ENCODE data around the gene DEAF1.

Gene DEAF1

GRCh38 chr11:689625-690024, 5.4 kb downstream of the DEAF1 start:
- TF ChIP-seq SIN3A (IDR thresholded peaks at IDR 0.05; ENCODE audit: borderline replicate concordance, insufficient read depth, low read length) (no peak), REST (IDR thresholded peaks at IDR 0.05; ENCODE audit: insufficient read depth in 1 of 2, low read depth in 2 of 2, low read length in 2 of 2) (no peak), TAF1 (IDR thresholded peaks at IDR 0.05; ENCODE audit: borderline replicate concordance, insufficient read depth, low read length) (no peak), FOXP2 (optimal IDR thresholded peaks at IDR 0.05; ENCODE audit: borderline replicate concordance, extremely low read depth, extremely low read length, insufficient read depth) (no peak), POLR2AphosphoS5 (IDR thresholded peaks at IDR 0.05; ENCODE audit: low read depth, low read length) (no peak)

GRCh38 chr11:688681-689080, 6.3 kb downstream of the DEAF1 start:
- TF ChIP-seq SIN3A (IDR thresholded peaks at IDR 0.05; ENCODE audit: borderline replicate concordance, insufficient read depth, low read length) (no peak), FOXP2 (optimal IDR thresholded peaks at IDR 0.05; ENCODE audit: borderline replicate concordance, extremely low read depth, extremely low read length, insufficient read depth) (no peak), TAF1 (IDR thresholded peaks at IDR 0.05; ENCODE audit: borderline replicate concordance, insufficient read depth, low read length) (no peak), POLR2AphosphoS5 (IDR thresholded peaks at IDR 0.05; ENCODE audit: low read depth, low read length) (no peak), REST (IDR thresholded peaks at IDR 0.05; ENCODE audit: insufficient read depth in 1 of 2, low read depth in 2 of 2, low read length in 2 of 2) (no peak)

- TF ChIP-seq SIN3A (IDR thresholded peaks at IDR 0.05; ENCODE audit: borderline replicate concordance, insufficient read depth, low read length), result no peak
- no peak for TF ChIP-seq REST (IDR thresholded peaks at IDR 0.05; ENCODE audit: insufficient read depth in 1 of 2, low read depth in 2 of 2, low read length in 2 of 2)
- TF ChIP-seq FOXP2 (optimal IDR thresholded peaks at IDR 0.05; ENCODE audit: borderline replicate concordance, extremely low read depth, extremely low read length, insufficient read depth), result no peak
- TF ChIP-seq POLR2AphosphoS5 (IDR thresholded peaks at IDR 0.05; ENCODE audit: low read depth, low read length), result no peak
- no peak for TF ChIP-seq TAF1 (IDR thresholded peaks at IDR 0.05; ENCODE audit: borderline replicate concordance, insufficient read depth, low read length)
Measured at GRCh38 chr11:687751-688150, 7.3 kb downstream of the DEAF1 start.

- TF ChIP-seq SIN3A (IDR thresholded peaks at IDR 0.05; ENCODE audit: borderline replicate concordance, insufficient read depth, low read length), result no peak
- no peak for TF ChIP-seq POLR2AphosphoS5 (IDR thresholded peaks at IDR 0.05; ENCODE audit: low read depth, low read length)
- TF ChIP-seq FOXP2 (optimal IDR thresholded peaks at IDR 0.05; ENCODE audit: borderline replicate concordance, extremely low read depth, extremely low read length, insufficient read depth), result no peak
- TF ChIP-seq REST (IDR thresholded peaks at IDR 0.05; ENCODE audit: insufficient read depth in 1 of 2, low read depth in 2 of 2, low read length in 2 of 2), result no peak
- no peak for TF ChIP-seq TAF1 (IDR thresholded peaks at IDR 0.05; ENCODE audit: borderline replicate concordance, insufficient read depth, low read length)
Measured at GRCh38 chr11:686451-687243, 8.4 kb downstream of the DEAF1 start.

All from PFSK-1 (cell line).